K562 (cell line): Measurements from ENCODE around the gene DDX11. TPM values are rescaled to one million over a fixed set of nuclear protein-coding genes. Genes with fewer than 3 reads are reported as not detected.

ENCODE experiments used
- ATAC-seq: fragments of 200-7000 bp; cut with Tn5 transposase; 3 replicates; pipeline ENCODE4 v1.9.1; 2020; ENCODE audit warnings: moderate library complexity
- BruUV-seq: library from RNA; stranded (reverse); fragments of 400-500 nt; replicated peaks from 2 replicates; lab custom pipeline; 2021; lab: Mats Ljungman, UMichigan
- CTCF ChIA-PET: fragments of 300-600 bp; formaldehyde crosslinking; extraction: SDS; loops from one replicate; lab custom pipeline; 2021; ENCODE audit warnings: low intra/inter-chr PET ratio; lab: Yijun Ruan, JAX
- POLR2A ChIA-PET: fragments of 300-600, 350-650 bp; sonication (Branson Sonifier 250); formaldehyde crosslinking; extraction: SDS; loops from one replicate; lab custom pipeline; 2021; ENCODE audit warnings: antibody characterized with exemption, inconsistent platforms; lab: Yijun Ruan, JAX
- DNase-seq, 4 experiments: peaks; one replicate each; pipeline versions ENCODE4 v3.0.0 to v3.0.0-alpha.2; 2011 to 2018; ENCODE audit warnings: low spot score in 3 of 4, mixed read lengths in 3 of 4; ENCODE audit errors: extremely low read depth in 1 of 4
- FAIRE-seq: peaks from 2 replicates; lab custom pipeline; 2011; peaks lifted over from hg19 to GRCh38; lab: Jason Lieb, UNC
- H2AFZ ChIP-seq: 2 replicates; pipeline ENCODE4 v1.6.0; 2011; ENCODE audit warnings: low read depth, low read length, control low read depth, inconsistent platforms
- H3K27ac ChIP-seq: fragments of 200-600 bp; 3 replicates; pipeline ENCODE4 v1.8.0; 2011; ENCODE audit warnings: low read depth, mild to moderate bottlenecking, control low read depth, inconsistent platforms, low read length, moderate library complexity, mixed read lengths; ENCODE audit errors: extremely low read depth
- H3K27me3 ChIP-seq, 2 experiments: fragments of 300-600 bp in 1 of 2; 2 replicates in 1 of 2; 3 replicates in 1 of 2; pipeline versions ENCODE4 v1.6.0 to v1.8.0; 2011; ENCODE audit warnings: inconsistent platforms in 2 of 2, low read length in 2 of 2, mild to moderate bottlenecking in 1 of 2, mixed read lengths in 1 of 2, moderate library complexity in 1 of 2; ENCODE audit not compliant: control insufficient read depth in 2 of 2, insufficient read depth in 2 of 2
- H3K36me3 ChIP-seq: fragments of 300-600 bp; 3 replicates; pipeline ENCODE4 v1.8.0; 2011; ENCODE audit warnings: mild to moderate bottlenecking, low read length, inconsistent platforms; ENCODE audit not compliant: control insufficient read depth, insufficient read depth
- H3K4me1 ChIP-seq, 2 experiments: fragments of 200-600 bp in 1 of 2; replicated peaks in 1 of 2; 2 replicates in 1 of 2; 3 replicates in 1 of 2; pipeline versions ENCODE4 v1.5.1 to v1.8.0; 2011; ENCODE audit warnings: inconsistent platforms in 2 of 2, low read length in 2 of 2, mild to moderate bottlenecking in 1 of 2, mixed read lengths in 1 of 2, moderate library complexity in 1 of 2; ENCODE audit not compliant: control insufficient read depth in 2 of 2, insufficient read depth in 2 of 2
- H3K4me2 ChIP-seq: 2 replicates; pipeline ENCODE4 v1.6.1; 2011; ENCODE audit warnings: low read length, control low read depth, inconsistent platforms, mixed read lengths; ENCODE audit not compliant: insufficient read depth
- H3K4me3 ChIP-seq: fragments of 200-600 bp; sonication (generic), shearing (Covaris generic); 2 replicates; pipeline ENCODE4 v1.5.1; 2016; ENCODE audit warnings: control low read depth, inconsistent platforms
- H3K79me2 ChIP-seq: fragments of 200-600 bp; 3 replicates; pipeline ENCODE4 v1.8.0; 2011; ENCODE audit warnings: low read length, inconsistent platforms; ENCODE audit not compliant: control insufficient read depth, insufficient read depth
- H3K9ac ChIP-seq, 2 experiments: 2 replicates each; pipeline versions ENCODE4 v1.6.0 to v1.6.1; 2011; ENCODE audit warnings: low read depth in 2 of 2, low read length in 2 of 2, control low read depth in 1 of 2, inconsistent platforms in 1 of 2, mild to moderate bottlenecking in 1 of 2, mixed read lengths in 1 of 2; ENCODE audit not compliant: insufficient read depth in 1 of 2
- H3K9me1 ChIP-seq: one replicate; pipeline ENCODE4 v1.6.0; 2011; ENCODE audit warnings: inconsistent platforms, mild to moderate bottlenecking, low read length, moderate library complexity; ENCODE audit not compliant: control insufficient read depth, insufficient read depth
- H3K9me3 ChIP-seq: replicated peaks from 2 replicates; pipeline ENCODE4 v1.5.1; 2011; ENCODE audit warnings: low read depth, low read length, inconsistent platforms; ENCODE audit not compliant: control insufficient read depth, insufficient read depth
- H4K20me1 ChIP-seq: replicated peaks from 2 replicates; pipeline ENCODE4 v1.6.1; 2011; ENCODE audit warnings: low read length, inconsistent platforms, mixed read lengths; ENCODE audit not compliant: control insufficient read depth, insufficient read depth
- FUS ChIP-seq: fragments of 200-400 bp; formaldehyde crosslinking; optimal IDR thresholded peaks from 2 replicates; pipeline ENCODE3; 2017; ENCODE audit warnings: low read depth, low read length
- JUN ChIP-seq, 2 experiments: sonication (generic) in 1 of 2; formaldehyde crosslinking in 1 of 2; IDR thresholded peaks; 2 replicates each; pipeline versions ENCODE4 v1.6.1 to v1.8.0; 2012 to 2022; ENCODE audit warnings: borderline replicate concordance in 2 of 2, mild to moderate bottlenecking in 2 of 2, improper control_type of control experiment in 1 of 2, low read depth in 1 of 2, low read length in 1 of 2, missing genetic modification reagents in 1 of 2
- MED1 ChIP-seq: sonication (generic); formaldehyde crosslinking; IDR thresholded peaks from 2 replicates; pipeline ENCODE4 v1.8.1; 2023; ENCODE audit warnings: missing genetic modification reagents, borderline replicate concordance
- TOE1 ChIP-seq, 2 experiments: fragments of 450-650 bp in 1 of 2; sonication (generic) in 1 of 2; formaldehyde crosslinking in 1 of 2; IDR thresholded peaks; 2 replicates each; pipeline versions ENCODE4 v1.7.1 to v1.8.0; 2016 to 2022; ENCODE audit warnings: borderline replicate concordance in 2 of 2, mild to moderate bottlenecking in 2 of 2, antibody characterized with exemption in 1 of 2, inconsistent platforms in 1 of 2, low read depth in 1 of 2, missing genetic modification reagents in 1 of 2, moderate library complexity in 1 of 2
- ZNF324 ChIP-seq: fragments of 250-450 bp; sonication (Bioruptor Pico); IDR thresholded peaks from 2 replicates; pipeline ENCODE4 v1.4.0; 2020; ENCODE audit warnings: mild to moderate bottlenecking
- ZNF551 ChIP-seq: fragments of 250-450 bp; sonication (Bioruptor Pico); IDR thresholded peaks from 2 replicates; pipeline ENCODE4 v1.5.0; 2021; ENCODE audit warnings: mild to moderate bottlenecking, moderate library complexity
- WGBS: fragments of 100-300 bp; shearing (Covaris generic); methylation state at CpG from one replicate; pipeline ENCODE4 v1.1.6; 2016; ENCODE audit warnings: low coverage, mixed read lengths; ENCODE audit not compliant: insufficient coverage; ENCODE audit errors: missing lambda C conversion rate; 5-methylcytosine and 5-hydroxymethylcytosine counted together
- in situ Hi-C: fragments of 300-500 bp; cut with MboI; formaldehyde crosslinking; loops from 4 replicates; pipeline ENCODE4 v1.15.0; 2018; ENCODE audit warnings: inconsistent platforms, mixed read lengths
- intact Hi-C: fragments of 100-400 bp; cut with micrococcal nuclease; formaldehyde crosslinking; loops from 2 replicates; pipeline ENCODE4 v1.14.2; 2022
- polyA plus RNA-seq, 8 experiments: library from polyadenylated mRNA; depleted of rRNA in 4 of 8; stranded (reverse) in 5 of 8; unstranded in 3 of 8; fragments of >200 nt; fragmentation: Nextera tagmentation in 2 of 8; fragmentation: Illumina TruSeq in 1 of 8; extraction: Ambion mirVana in 2 of 8; extraction: Trizol in 1 of 8; gene quantifications; 2 replicates each; pipeline versions ENCODE4 v1.2.1 to v1.2.3, GENCODE V29; 2011 to 2014; ENCODE audit warnings: inconsistent platforms in 1 of 8, missing spikeins in 1 of 8
- total RNA-seq, 7 experiments: library from RNA; depleted of rRNA in 6 of 7; stranded (reverse); fragments of >200 nt in 6 of 7; fragmentation: Illumina TruSeq in 2 of 7; extraction: Trizol in 2 of 7; gene quantifications; 2 replicates each; pipeline versions ENCODE4 v1.2.1 to v1.2.3, GENCODE V29; 2011 to 2021; ENCODE audit warnings: low replicate concordance in 1 of 7
- TF ChIP-seq, protein P1 (sequence below): fragments of 450-650 bp; formaldehyde crosslinking; IDR thresholded peaks from 2 replicates; pipeline ENCODE4 v1.4.0; 2022; ENCODE audit warnings: missing genetic modification characterization

The DDX11 gene
- total and polyA plus RNA-seq, 9 of the 15 experiments (the other 6 are each of a cell fraction or from before 2014, with no cell fraction given): 3.6 to 93.2 (median 42.5) TPM

DNA sequence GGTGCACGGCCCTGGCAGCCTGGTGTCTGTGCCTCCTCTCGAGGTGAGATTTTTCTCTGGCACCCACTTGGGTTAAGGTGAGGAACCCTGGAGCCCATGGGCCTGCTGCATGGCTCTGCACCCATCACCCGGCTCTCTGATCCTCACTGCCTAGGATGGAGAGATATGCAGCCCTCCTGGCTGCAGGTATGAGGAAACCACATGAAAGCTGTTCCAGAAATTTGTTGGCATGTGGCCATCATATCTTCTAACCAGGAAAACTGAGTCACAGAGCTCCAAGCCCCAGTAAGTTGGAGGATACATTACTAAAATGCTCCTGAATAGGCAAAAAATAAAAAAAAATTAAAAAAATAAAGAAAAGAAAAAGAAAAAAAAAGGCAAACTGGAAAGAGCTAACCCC lies 39.3 kb upstream of the DDX11 start (continued):
- TF ChIP-seq, protein P1, sequence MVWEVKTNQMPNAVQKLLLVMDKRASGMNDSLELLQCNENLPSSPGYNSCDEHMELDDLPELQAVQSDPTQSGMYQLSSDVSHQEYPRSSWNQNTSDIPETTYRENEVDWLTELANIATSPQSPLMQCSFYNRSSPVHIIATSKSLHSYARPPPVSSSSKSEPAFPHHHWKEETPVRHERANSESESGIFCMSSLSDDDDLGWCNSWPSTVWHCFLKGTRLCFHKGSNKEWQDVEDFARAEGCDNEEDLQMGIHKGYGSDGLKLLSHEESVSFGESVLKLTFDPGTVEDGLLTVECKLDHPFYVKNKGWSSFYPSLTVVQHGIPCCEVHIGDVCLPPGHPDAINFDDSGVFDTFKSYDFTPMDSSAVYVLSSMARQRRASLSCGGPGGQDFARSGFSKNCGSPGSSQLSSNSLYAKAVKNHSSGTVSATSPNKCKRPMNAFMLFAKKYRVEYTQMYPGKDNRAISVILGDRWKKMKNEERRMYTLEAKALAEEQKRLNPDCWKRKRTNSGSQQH: no peak
- TF ChIP-seq FUS: no peak
- TF ChIP-seq ZNF551 (CRISPR knock-in tag): no peak
- no peak for TF ChIP-seq JUN (IDR thresholded peaks at IDR 0.05; ENCODE audit: borderline replicate concordance, low read depth, low read length)
- TF ChIP-seq JUN (CRISPR knock-in tag; IDR thresholded peaks at IDR 0.05; ENCODE audit: borderline replicate concordance): no peak
- no peak for TF ChIP-seq TOE1 (IDR thresholded peaks at IDR 0.05; ENCODE audit: borderline replicate concordance)
- TF ChIP-seq TOE1 (CRISPR knock-in tag; IDR thresholded peaks at IDR 0.05; ENCODE audit: borderline replicate concordance, low read depth): no peak
- TF ChIP-seq, all 486 proteins: peak for 0

DNA sequence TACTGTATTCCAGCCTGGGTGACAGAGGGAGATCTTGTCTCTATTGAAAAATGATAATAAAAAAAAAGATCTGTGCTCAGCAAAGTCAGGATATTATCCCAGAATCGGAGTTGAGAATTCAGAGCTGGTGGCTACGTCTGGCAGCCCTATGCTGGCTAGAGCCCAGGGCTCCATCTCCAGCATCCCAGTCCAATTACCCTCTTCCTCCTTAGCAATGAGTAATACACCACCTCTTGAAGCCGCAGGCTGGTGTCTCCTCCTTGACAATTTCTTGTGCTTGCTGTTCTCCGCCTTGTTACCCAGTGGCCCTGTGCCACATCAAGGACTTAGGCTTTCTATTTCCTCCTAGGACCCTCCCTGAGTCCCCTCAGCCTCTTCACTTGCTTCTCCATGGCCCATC lies 38.4 kb upstream of the DDX11 start:
- ATAC-seq: no peak
- ChIA-PET POLR2A (no interaction called here), CTCF (no interaction called here)
- Histone ChIP-seq H3K4me2 (no peak overlapping the region), H3K4me1 (no peaks in the 10 kb centered on the region), H4K20me1 (no peaks in the 10 kb centered on the region), H3K9me1 (no peaks in the 10 kb centered on the region), H3K27ac (no peak overlapping the region), H3K9me3 (no peaks in the 10 kb centered on the region), H3K27me3 (peaks cover 11 to 60% of the 10 kb centered on the region in 2 experiments; a peak in 4 of 5 replicates), H3K79me2 (no peaks in the 10 kb centered on the region), H2AFZ (no peak overlapping the region), H3K4me3 (no peak overlapping the region), H3K36me3 (no peaks in the 10 kb centered on the region)
- in situ Hi-C loops: no loop called here
- 0% methylated on average over 4 of the region's 4 CpGs for WGBS
- no peak for DNase-seq
- FAIRE-seq: no peak
- no TSS peak for BruUV-seq
- TF ChIP-seq ZNF324 (CRISPR knock-in tag): no peak
- no peak for TF ChIP-seq MED1 (CRISPR knock-in tag)
- TF ChIP-seq, all 486 proteins: peak for 0
- no peak overlapping the region for H3K9ac ChIP-seq
- intact Hi-C loops: no loop called here
